Activated naive CD8-positive, alpha-beta T cell treated with anti-CD3 and anti-CD28 coated beads, Interleukin-2, amount 50 U/mL, for 16 hours (primary cell): Measurements from ENCODE around the gene CASD1.

Source experiments
- DNase-seq: peaks from one replicate; pipeline ENCODE4 v3.0.0-alpha.2; 2020; ENCODE audit warnings: low read depth, low spot score

CASD1 gene

GRCh38 chr7:94512735-94513564 lies 3.3 kb downstream of the CASD1 start:
- no peak for DNase-seq

GRCh38 chr7:94513565-94513860 lies 3.9 kb downstream of the CASD1 start:
- DNase-seq: no peak

GRCh38 chr7:94514140-94514889 lies 4.7 kb downstream of the CASD1 start:
- DNase-seq: no peak

- no peak for DNase-seq
These were observed 5.3 kb downstream of the CASD1 start for GRCh38 chr7:94514917-94515316.

GRCh38 chr7:94525923-94526322 lies 16.3 kb downstream of the CASD1 start:
- DNase-seq: no peak

GRCh38 chr7:94529516-94529915 lies 19.9 kb downstream of the CASD1 start:
- DNase-seq: no peak

GRCh38 chr7:94530109-94530508 lies 20.5 kb downstream of the CASD1 start:
- DNase-seq: no peak

GRCh38 chr7:94532676-94533075 lies 23.1 kb downstream of the CASD1 start:
- DNase-seq: no peak

GRCh38 chr7:94540428-94540827 lies 30.8 kb downstream of the CASD1 start:
- DNase-seq: no peak

GRCh38 chr7:94547126-94547525 lies 37.5 kb downstream of the CASD1 start:
- no peak for DNase-seq

GRCh38 chr7:94556028-94556427 lies 46.4 kb downstream of the CASD1 start:
- no peak for DNase-seq

- no peak for DNase-seq
These were observed 47.6 kb downstream of the CASD1 start for GRCh38 chr7:94557215-94557614.

GRCh38 chr7:94559972-94560371 lies 50.4 kb downstream of the CASD1 start:
- no peak for DNase-seq

GRCh38 chr7:94561841-94562514 lies 52.4 kb downstream of the CASD1 start:
- DNase-seq: no peak

- DNase-seq: no peak
These were observed 52.9 kb downstream of the CASD1 start for GRCh38 chr7:94562525-94562924.

GRCh38 chr7:94565247-94565894 lies 55.8 kb downstream of the CASD1 start:
- DNase-seq: no peak

- no peak for DNase-seq
These were observed 57.8 kb downstream of the CASD1 start for GRCh38 chr7:94567396-94567795.

- DNase-seq: no peak
These were observed 62.2 kb downstream of the CASD1 start for GRCh38 chr7:94571816-94572215.

- no peak for DNase-seq
These were observed 66.0 kb downstream of the CASD1 start for GRCh38 chr7:94575646-94576045.

GRCh38 chr7:94576316-94576715 lies 66.7 kb downstream of the CASD1 start:
- no peak for DNase-seq

GRCh38 chr7:94577357-94577756 lies 67.7 kb downstream of the CASD1 start:
- DNase-seq: no peak

GRCh38 chr7:94578614-94579013 lies 69.0 kb downstream of the CASD1 start:
- no peak for DNase-seq
